ENCODE data around the gene BPIFA3. TPM values are rescaled to one million over a fixed set of nuclear protein-coding genes. Genes with fewer than 3 reads are reported as not detected.

Gene BPIFA3
- total and polyA plus RNA-seq, 2 experiments from 2014 or later, result not detected

GRCh38 chr20:33234050-33234449 lies 16.9 kb downstream of the BPIFA3 start (continued):
- TF ChIP-seq ZNF462 (CRISPR knock-in tag; IDR thresholded peaks at IDR 0.05), result no peak
- no peak for TF ChIP-seq EZH2phosphoT487 (IDR thresholded peaks at IDR 0.05; ENCODE audit: unreplicated experiment)

GRCh38 chr20:33235696-33236095 lies 18.5 kb downstream of the BPIFA3 start, which contains the start of gene BPIFA1:
BPIFA1 (plus strand) TSS chr20:33235996; CDS start chr20:33237712, 1,716 bp downstream.
- H3K36me3 Mint-ChIP-seq (ENCODE audit: low read depth), result no peaks in the 10 kb centered on the region; the same call in 2 of the 3 replicates
- no peaks in the 10 kb centered on the region for H4K20me1 ChIP-seq (replicated peaks; ENCODE audit: insufficient read depth)
- TF ChIP-seq EZH2 (IDR thresholded peaks at IDR 0.05; ENCODE audit: low read depth, unreplicated experiment) (no peak), ZNF462 (CRISPR knock-in tag; IDR thresholded peaks at IDR 0.05) (no peak), POLR2AphosphoS5 (IDR thresholded peaks at IDR 0.05; ENCODE audit: low read depth) (no peak), CREB1 (CRISPR knock-in tag; IDR thresholded peaks at IDR 0.05; ENCODE audit: low read depth) (no peak), EZH2phosphoT487 (IDR thresholded peaks at IDR 0.05; ENCODE audit: unreplicated experiment) (no peak)
- TF ChIP-seq, protein P1, sequence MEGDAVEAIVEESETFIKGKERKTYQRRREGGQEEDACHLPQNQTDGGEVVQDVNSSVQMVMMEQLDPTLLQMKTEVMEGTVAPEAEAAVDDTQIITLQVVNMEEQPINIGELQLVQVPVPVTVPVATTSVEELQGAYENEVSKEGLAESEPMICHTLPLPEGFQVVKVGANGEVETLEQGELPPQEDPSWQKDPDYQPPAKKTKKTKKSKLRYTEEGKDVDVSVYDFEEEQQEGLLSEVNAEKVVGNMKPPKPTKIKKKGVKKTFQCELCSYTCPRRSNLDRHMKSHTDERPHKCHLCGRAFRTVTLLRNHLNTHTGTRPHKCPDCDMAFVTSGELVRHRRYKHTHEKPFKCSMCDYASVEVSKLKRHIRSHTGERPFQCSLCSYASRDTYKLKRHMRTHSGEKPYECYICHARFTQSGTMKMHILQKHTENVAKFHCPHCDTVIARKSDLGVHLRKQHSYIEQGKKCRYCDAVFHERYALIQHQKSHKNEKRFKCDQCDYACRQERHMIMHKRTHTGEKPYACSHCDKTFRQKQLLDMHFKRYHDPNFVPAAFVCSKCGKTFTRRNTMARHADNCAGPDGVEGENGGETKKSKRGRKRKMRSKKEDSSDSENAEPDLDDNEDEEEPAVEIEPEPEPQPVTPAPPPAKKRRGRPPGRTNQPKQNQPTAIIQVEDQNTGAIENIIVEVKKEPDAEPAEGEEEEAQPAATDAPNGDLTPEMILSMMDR (conservative IDR thresholded peaks at IDR 0.05; ENCODE audit: low read depth in 2 of 2), result no peak

More at GRCh38 chr20:33235696-33236095, 18.5 kb downstream of the BPIFA3 start, which contains the start of gene BPIFA1:
- Mint-ChIP-seq H3K4me1 (no peaks in the 10 kb centered on the region; the same call in 2 of the 3 replicates), H3K27me3 (ENCODE audit: insufficient read depth, low read depth, poor library complexity) (no peaks in the 10 kb centered on the region), H3K9me3 (no peaks in the 10 kb centered on the region), H3K4me3 (no peak within 1 kb of the TSS), H3K27ac (no peak within 1 kb of the TSS)
- DNase-seq (ENCODE audit: low spot score) (no peak), ATAC-seq (no peak)
- no peak within 1 kb of the TSS for H3K27ac ChIP-seq (ENCODE audit: low read depth)
- no peak within 1 kb of the TSS for H2AFZ ChIP-seq
- no peaks in the 10 kb centered on the region for H3F3A ChIP-seq (replicated peaks; ENCODE audit: low read depth)
- H3K4me1 ChIP-seq (ENCODE audit: insufficient read depth), result no peaks in the 10 kb centered on the region
- no peaks in the 10 kb centered on the region for H3K79me2 ChIP-seq (replicated peaks; ENCODE audit: insufficient read depth)
- no peak within 1 kb of the TSS for H3K4me3 ChIP-seq
- no peaks in the 10 kb centered on the region for H3K36me3 ChIP-seq (ENCODE audit: insufficient read depth)
- no peaks in the 10 kb centered on the region for H3K27me3 ChIP-seq (ENCODE audit: insufficient read depth)
- H3K9me2 ChIP-seq (ENCODE audit: insufficient read depth), result no peaks in the 10 kb centered on the region
- no peak within 1 kb of the TSS for H3K4me2 ChIP-seq
